ENCODE data around the gene CHRNB2. TPM values are rescaled to one million over a fixed set of nuclear protein-coding genes. Genes with fewer than 3 reads are reported as not detected.

Gene CHRNB2
- total and polyA plus RNA-seq, 9 of the 15 experiments (the other 6 are each of a cell fraction or from before 2014, with no cell fraction given) = 0.01 TPM; not detected in 8

GRCh38 chr1:154609398-154610380, 42.1 kb downstream of the CHRNB2 start:
- Histone ChIP-seq H3K9ac (ENCODE audit: insufficient read depth in 1 of 2, low read depth in 2 of 2, low read length in 2 of 2) (peak overlapping the region in 1 of 2 experiments; percentile 29; a peak in 1 of 4 replicates), H3K27me3 (ENCODE audit: control insufficient read depth in 2 of 2, insufficient read depth in 2 of 2, low read length in 2 of 2) (no peaks in the 10 kb centered on the region), H3K4me3 (no peak overlapping the region), H3K4me1 (replicated peaks in 1 of 2; ENCODE audit: control insufficient read depth in 2 of 2, insufficient read depth in 2 of 2, low read length in 2 of 2) (peaks cover 8 to 26% of the 10 kb centered on the region in 2 experiments), H3K9me3 (replicated peaks; ENCODE audit: control insufficient read depth, insufficient read depth, low read depth, low read length) (no peaks in the 10 kb centered on the region), H3K9me1 (ENCODE audit: control insufficient read depth, insufficient read depth, low read length) (no peaks in the 10 kb centered on the region), H4K20me1 (replicated peaks; ENCODE audit: control insufficient read depth, insufficient read depth, low read length) (peaks cover 17% of the 10 kb centered on the region; the same call in 1 of the 2 replicates), H2AFZ (ENCODE audit: low read depth, low read length) (no peak overlapping the region), H3K27ac (ENCODE audit: extremely low read depth, low read depth, low read length) (peak overlapping the region; percentile 91; the same call in 1 of the 3 replicates), H3K4me2 (ENCODE audit: insufficient read depth, low read length) (peak overlapping the region; percentile 99; the same call in 1 of the 2 replicates), H3K79me2 (ENCODE audit: control insufficient read depth, insufficient read depth, low read length) (peaks cover 67% of the 10 kb centered on the region), H3K36me3 (ENCODE audit: control insufficient read depth, insufficient read depth, low read length) (peaks cover 10% of the 10 kb centered on the region; the same call in 2 of the 3 replicates)
- intact Hi-C loops (cut with micrococcal nuclease) (loop anchor here (2.0 kb wide), 1 partner anchor 17 kb away; no protein-coding TSS in a partner anchor), in situ Hi-C loops (cut with MboI) (no loop called here)
- 28% methylated on average over 12 of the region's 12 CpGs for WGBS (ENCODE audit: insufficient coverage, low coverage, missing lambda C conversion rate)
- ATAC-seq = peak; percentile 6; the same call in 1 of the 3 replicates
- ChIA-PET CTCF (ENCODE audit: low intra/inter-chr PET ratio) (no interaction called here), POLR2A (interaction anchor here (0.7 to 2.3 kb wide), 3 partner anchors 11 to 32 kb away, joined by 3 to 5 read pairs (median 4); no protein-coding TSS in a partner anchor)
- DNase-seq (ENCODE audit: extremely low read depth in 1 of 4, low spot score in 3 of 4) = peak in 1 of 4 experiments; percentile 17
- no peak for FAIRE-seq
- TSS peak; percentile 74 for BruUV-seq (replicated peaks)
- TF ChIP-seq ZNF395 (CRISPR knock-in tag; IDR thresholded peaks at IDR 0.05) = no peak
- TF ChIP-seq NFXL1 (CRISPR knock-in tag; IDR thresholded peaks at IDR 0.05) = no peak
- TF ChIP-seq FUS (optimal IDR thresholded peaks at IDR 0.05; ENCODE audit: low read depth, low read length) = no peak
- peak; percentile 42 for TF ChIP-seq C11orf30 (IDR thresholded peaks at IDR 0.05; ENCODE audit: low read depth)
- no peak for TF ChIP-seq CHCHD3 (CRISPR knock-in tag; IDR thresholded peaks at IDR 0.05)
- no peak for TF ChIP-seq ETV5 (CRISPR knock-in tag; IDR thresholded peaks at IDR 0.05; ENCODE audit: low read depth)
- TF ChIP-seq XRCC4 (IDR thresholded peaks at IDR 0.05; ENCODE audit: extremely low read depth, insufficient read depth, insufficient read length) = no peak
- TF ChIP-seq CHD4 (IDR thresholded peaks at IDR 0.05; ENCODE audit: insufficient read depth, insufficient replicate concordance, low read depth, low read length, poor library complexity, severe bottlenecking) = no peak
- peak; percentile 11; the same call in 1 of the 2 replicates for TF ChIP-seq MAFF (IDR thresholded peaks at IDR 0.05; ENCODE audit: low read length)
- TF ChIP-seq MED1 (CRISPR knock-in tag; IDR thresholded peaks at IDR 0.05; ENCODE audit: borderline replicate concordance) = no peak
- 0 out of 2 replicates have a peak, but pooled peaks have one; percentile 10 for TF ChIP-seq MAFK (IDR thresholded peaks at IDR 0.05; ENCODE audit: low read length)
- TF ChIP-seq ZBTB9 (CRISPR knock-in tag; IDR thresholded peaks at IDR 0.05) = no peak
- TF ChIP-seq ZBTB33 (CRISPR knock-in tag; IDR thresholded peaks at IDR 0.05) = 0 out of 2 replicates have a peak, but pooled peaks have one; percentile 27
- TF ChIP-seq BRD9 (IDR thresholded peaks at IDR 0.05; ENCODE audit: low read depth, partially characterized antibody) = no peak
- TF ChIP-seq SREBF1 (IDR thresholded peaks at IDR 0.05; ENCODE audit: borderline replicate concordance, low read depth, low read length) = no peak
- TF ChIP-seq TRIM24 (IDR thresholded peaks at IDR 0.05) = no peak
